Activated CD4-positive, CD25-positive, alpha-beta regulatory T cell treated with anti-CD3 and anti-CD28 coated beads, Interleukin-2, amount 50 U/mL, for 16 hours (primary cell): ENCODE data around the gene LHFPL2.

Source experiments
- DNase-seq: peaks from one replicate; pipeline ENCODE4 v3.0.0-alpha.2; 2020; ENCODE audit warnings: low read depth, low spot score

LHFPL2 gene

DNA sequence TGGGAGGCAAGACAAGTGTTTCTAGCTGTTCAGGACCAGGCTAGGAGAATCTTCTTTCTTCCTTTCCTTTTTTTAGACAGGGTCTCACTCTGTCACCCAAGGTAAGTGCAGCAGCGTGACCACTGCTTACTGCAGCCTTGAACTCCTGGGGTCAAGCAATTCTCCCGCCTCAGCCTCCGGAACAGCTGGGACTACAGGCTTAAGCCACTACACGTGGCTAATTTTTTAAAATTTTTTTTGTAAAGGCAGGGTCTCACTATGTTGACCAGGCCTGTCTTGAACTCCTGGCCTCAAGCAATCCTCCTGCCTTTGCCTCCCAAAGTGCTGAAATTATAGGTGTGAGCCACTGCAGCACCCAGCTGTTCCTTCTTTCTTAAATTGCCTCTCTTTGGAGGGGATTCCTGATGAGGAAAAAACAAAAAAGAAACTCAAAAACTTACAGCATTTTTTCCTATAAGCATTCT is 53.1 kb downstream of the LHFPL2 start:
- no peak for DNase-seq

DNA sequence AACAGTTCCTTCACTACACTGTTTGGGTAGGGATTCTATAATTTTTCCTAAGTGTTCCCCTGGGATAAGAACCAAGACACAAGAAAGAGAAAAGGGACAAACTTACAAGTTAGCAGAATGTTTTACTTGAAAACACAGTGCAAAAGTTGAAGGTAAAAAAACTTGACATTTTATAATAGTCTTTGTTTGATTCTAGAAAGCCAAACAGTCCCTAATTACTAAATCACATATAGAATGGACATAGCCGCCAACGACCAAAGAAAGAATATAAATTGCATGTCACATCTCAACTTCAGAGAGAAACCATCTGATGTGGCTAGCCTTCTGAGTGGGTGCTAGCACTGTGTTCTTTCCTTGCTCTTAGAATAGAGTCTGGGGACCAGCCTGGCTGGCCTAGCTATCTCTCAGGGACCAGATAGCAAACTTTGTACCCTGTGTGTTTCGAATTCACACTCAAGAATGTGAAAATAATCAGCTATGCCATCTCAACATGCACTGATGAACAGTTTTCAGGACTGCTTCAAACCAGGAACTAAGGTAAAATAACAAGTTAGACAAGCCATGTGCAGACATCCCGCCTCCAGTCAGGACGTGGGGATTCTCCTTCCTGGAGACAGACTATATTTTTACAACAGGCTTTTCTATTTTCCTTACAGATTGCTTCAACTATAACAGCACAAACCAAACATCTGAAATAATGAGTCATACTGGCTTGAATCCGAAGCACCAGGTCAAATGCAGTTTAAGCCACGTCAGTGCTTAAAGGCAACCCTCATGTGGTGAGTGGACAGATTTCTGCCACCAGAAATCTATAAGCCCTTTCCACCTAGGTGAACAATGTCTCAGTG is 53.7 kb downstream of the LHFPL2 start:
- no peak for DNase-seq

DNA sequence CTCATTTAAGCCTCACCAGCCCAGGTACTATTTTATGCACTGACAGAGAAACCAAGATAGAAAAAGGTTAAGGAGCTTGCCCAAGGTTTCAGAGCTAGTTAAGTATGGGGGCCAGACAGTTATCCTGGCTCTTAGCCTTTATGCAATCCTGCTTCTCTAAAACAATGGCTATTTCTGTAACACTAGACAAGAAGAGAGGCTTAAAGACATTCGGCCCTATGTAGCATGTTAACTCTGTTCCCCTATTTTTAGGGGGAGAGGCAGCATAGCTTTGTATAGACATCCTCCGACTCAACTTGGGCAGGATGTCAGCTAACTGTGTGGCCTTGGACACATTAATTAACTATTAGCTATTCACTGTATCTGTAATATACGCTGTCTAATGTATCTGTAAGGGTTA is 54.6 kb downstream of the LHFPL2 start:
- no peak for DNase-seq

DNA sequence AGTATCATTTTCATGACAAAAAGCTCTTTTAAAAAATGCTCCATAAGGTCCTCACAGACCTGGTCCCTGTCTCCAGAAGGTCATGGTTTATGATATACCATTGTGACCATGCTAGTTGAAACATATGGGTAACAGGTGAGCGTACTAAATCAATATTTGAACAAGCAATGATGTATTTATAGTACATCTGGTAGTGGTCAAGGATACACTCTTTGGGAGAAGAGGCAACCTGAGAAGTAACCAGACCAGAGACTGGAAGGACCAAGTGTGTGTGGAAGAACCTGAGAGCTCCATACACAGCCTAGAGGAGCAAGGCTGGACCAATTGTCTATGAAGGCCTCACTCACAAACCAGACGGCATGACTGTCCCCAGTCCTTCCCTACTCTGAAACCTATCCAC is 55.1 kb downstream of the LHFPL2 start:
- DNase-seq: no peak

DNA sequence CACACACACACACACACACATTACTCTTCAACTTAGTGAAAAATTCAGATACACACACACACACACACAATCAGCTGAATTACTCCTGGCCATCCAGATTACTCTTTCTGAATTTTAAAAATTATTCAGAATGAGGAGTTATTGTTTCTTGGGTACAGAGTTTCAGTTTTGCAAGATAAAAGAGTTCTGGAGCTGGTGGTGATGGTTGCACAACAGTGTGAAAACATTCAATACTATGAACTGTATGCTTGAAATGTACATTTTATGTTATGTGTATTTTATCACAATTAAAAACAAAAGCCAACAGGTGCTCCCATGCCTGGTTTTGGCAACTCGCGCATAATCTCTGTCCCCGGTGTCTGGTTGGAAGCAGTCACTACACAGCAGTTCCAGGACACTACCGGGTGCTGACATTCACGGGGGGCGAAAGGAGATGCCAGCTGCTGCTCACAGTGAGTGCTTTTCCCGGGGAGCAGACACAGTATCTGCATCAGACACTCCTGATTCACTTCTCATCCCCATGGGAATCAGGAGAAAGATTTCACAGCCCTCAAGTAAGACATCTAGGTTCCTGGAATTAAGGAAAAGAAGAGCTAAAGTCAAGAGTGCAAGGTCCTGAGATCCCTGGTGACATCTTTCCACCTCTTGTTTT is 55.7 kb downstream of the LHFPL2 start:
- no peak for DNase-seq

DNA sequence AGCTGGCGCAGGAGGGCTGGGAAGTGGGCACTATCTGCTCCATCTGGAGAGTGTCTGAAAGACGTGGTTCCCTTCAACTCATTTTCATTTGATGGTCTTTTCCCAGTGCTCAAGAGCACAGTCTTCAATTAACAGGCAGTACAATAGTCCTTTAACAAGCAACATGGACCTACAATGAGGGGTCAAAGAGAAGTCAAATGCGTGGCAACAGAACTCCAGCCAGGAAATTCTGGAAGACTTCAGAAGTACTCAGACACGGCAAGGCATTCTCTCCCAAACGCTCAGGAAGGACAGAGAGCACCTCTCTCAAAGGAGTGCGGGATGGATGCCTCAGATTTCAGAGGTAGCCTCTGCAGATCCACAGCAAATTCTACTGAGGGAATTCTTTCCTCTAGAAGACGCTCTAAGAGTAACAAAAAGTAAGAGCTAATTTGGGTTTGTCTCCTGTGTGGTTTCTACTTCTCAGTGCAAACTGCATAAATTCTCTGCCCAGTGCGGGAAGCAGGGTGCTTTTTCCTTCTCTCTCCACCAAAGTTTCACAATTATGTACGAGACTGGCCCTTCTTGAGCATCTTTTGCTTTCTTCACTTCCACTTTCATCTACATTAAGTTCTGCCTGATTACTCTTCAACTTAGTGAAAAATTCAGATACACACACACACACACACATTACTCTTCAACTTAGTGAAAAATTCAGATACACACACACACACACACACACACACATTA is 56.4 kb downstream of the LHFPL2 start:
- no peak for DNase-seq

DNA sequence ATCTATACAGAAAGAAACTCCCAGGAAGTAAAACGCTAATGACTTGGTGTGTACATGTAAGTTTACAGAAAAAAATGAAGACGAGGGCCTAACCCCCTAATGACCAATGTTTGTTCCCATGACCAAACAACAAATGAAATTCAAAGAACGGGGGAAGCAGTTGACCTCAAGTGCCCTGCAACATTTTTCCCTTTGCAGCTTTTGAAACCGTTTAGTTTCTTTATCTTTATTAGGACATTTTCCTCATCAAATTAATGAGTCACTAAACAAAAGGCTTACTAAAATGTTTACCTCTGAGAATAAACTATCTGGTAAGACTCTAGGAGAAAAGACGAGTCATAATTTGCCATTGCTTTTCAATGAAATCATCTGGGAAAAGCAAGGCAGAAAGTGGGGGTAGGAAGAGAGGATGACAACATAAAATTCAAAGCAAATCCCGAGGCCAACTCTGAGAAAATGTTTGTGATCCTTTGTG is 57.4 kb downstream of the LHFPL2 start:
- no peak for DNase-seq

DNA sequence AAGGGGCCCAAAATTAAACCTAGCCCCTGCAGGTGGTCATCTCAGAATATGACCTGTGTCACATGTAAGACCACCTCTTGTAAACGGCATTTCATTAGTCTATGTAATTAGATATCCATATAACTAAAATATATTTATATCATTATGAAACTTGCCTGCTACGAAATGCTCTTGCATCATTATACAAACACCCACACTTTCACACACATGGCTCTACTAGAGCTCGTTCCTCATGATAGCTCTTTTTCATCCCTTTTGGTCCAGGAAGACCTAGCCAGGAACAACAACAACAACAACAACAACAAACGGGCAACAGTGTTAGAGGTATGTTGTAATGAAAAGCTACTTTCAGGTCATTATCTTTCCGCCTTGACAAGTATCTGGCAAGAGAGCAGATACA is 58.6 kb downstream of the LHFPL2 start:
- no peak for DNase-seq

DNA sequence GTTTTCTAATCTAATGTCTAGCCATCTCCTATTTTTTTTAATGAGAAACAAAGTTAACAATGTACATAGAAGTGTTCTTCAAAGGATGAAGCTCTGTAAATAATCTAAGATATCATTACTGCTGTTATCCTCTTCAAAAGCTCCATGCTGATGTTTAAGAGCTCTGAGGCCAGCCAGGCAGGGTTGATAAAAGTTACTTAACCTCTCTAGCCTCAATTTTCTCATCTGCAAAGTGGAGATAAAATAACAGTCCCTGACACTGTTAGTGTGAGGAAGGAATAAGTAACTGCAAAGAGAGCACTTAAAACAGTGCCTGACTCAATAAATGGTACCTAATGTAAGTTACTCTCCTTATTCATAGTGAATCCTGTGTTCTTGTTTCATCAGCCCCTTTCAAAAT is 60.1 kb downstream of the LHFPL2 start:
- DNase-seq: no peak

DNA sequence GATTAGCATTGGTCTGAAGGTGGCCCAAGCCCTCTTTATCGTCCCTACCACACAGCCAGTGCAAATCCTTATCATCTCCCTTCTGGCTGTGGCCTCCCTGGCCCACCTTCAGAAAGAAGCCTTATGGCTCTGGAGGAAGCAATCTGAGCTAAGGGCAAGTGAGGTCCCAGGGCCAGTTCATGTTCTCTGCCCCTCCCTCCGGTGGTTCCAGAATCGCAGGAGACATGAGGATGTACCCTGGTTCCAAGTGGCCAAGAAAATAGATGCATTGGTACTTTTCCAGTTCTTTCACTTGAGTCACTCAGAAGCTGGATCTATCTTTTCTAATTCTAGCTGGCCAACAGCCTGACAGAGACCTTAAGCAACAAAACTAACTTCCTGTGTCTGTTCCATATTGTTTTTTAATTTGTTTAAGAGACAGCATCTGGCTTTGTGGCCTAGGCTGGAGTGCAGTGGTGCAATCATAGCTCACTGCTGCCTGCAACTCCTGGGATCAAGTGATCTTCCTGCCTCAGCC is 60.7 kb downstream of the LHFPL2 start:
- no peak for DNase-seq

DNA sequence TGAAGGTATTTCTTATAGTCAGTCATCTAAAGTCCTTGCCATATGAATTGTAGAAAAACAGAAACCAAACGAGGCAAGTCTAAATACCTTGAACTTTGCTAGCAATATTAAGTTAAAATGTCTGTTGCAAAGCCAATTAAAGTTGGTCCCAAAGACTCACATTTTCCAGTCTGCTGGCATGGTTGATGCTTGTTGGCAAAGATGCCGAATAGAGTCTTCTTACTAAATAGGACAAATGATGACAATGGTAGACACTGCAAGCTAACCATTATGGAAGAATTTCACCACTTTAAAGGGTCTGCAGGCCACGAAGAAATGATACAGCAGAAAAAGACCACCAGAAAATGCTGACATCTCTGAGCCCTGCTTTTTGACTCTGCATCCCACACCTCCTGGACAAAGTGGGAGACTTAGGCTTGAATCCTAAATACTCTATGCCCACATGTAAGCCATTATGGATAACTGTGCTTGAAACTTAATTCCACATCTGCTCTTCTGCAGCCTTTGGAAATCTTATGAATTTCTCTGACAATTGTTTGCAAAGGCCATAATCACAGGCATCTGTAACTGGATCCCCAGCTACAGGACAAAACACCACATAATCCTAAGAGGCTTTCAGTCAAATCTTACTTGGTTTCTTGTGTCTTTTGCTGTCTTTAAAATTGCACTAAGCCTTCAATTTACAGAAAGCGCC is 61.3 kb downstream of the LHFPL2 start:
- no peak for DNase-seq

DNA sequence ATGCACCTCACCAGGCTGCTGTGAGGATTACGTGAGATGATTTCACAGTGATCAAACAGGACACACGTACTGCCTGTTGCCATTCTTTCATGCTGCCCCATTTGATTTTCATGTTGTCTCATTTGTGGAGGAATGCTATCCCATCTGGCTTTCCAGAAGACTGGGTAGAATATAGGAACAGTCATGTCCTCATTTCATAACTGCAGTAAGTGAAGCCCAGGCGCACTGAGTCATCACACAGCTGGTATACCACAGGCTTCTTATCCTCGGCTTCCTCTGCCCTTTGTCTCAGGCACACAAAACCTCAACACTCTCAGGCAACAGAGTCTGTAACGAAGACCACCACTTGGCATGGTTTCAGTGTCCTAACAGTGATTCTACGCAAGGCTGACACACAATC is 62.3 kb downstream of the LHFPL2 start:
- DNase-seq: no peak

DNA sequence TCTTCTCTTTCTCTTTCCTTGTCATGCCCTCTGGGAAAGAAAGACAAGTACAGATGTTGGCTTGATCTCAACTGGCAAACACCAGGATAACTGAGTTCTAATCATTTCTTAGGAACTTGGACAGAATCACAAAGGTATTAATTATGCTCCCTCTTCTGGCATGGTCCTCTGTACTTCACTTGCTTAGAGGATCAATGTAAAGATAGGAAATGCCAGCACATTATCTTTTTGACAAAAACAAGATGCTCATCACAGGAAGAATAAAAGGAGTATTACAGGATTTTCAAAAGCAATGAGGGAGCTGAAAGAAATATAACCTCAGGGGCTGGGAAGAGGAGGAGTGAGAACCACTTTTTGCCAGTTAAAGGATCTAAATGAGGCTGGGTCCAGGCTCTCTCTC is 70.6 kb downstream of the LHFPL2 start:
- DNase-seq: no peak

DNA sequence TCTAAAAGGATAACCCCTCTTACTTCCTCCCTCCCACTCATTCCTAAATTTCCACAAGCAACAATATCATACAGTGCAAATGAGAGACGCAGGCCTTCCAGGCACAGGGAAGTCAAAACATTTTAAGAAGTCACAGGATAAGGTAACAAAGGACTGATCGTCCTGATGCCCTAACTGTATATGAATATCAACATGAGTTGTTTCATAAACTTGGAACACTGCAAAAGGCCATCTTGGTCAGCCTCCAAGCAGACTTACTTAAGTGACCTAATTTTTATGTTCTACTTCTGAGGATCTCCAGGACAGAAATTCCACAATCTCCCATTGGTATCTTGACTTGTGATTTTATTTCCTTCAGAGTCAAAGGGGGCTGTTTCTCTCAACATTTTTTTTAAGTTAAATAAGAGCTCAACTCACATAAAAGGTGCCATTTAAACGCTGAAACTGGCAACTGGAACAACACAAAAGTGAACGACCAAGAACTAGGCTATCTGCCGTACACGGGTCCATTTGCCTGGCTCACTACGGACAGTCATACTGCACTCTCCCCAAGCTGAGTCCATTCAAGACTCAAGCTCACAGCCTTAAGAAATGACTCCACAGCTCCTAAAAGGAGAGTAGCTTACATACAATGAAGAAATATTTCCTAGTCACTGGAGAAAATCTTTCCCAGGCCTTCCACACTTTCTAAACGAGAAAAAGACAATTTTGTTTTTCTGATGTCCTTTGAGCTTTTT is 71.3 kb downstream of the LHFPL2 start:
- no peak for DNase-seq

DNA sequence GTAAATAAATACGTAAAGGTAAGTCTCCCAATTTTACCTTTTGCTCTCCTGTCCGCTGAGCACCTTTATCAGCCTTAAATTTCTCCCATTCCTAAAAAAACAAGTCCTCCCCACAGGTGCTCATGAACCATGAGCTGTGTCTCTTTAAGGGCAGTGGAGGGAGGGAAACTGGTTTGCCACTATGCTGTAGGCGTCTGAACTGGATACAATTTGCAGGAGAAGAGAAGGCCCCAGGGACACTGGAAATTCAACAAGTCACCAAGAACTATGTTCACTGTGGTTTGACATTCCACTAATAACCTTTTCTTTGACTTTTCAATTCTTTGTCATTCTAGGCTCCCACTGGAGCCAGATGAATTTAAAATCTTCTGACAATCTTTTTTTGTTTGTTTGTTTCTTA is 72.2 kb downstream of the LHFPL2 start:
- DNase-seq: no peak

DNA sequence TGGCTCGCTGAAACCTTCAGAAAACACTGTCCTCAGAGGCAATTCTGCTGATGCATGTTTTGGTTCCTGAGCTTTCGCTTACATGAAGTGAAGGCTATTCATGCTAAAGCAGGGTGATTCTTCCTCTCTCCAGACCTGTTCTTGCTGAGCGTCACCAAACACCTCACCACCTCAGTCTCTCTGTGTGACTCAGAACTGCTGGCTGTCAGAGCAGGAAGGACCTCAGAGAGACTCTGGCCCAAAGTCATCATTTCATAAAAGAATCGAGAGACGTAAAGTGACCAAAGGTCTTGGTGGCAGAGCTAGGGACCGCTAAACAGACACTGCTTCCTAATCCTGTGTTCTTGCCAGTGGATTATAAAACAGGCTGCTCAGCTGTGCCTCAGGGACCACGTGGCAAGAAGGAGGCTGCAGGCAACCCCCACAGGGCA is 73.8 kb downstream of the LHFPL2 start:
- no peak for DNase-seq

DNA sequence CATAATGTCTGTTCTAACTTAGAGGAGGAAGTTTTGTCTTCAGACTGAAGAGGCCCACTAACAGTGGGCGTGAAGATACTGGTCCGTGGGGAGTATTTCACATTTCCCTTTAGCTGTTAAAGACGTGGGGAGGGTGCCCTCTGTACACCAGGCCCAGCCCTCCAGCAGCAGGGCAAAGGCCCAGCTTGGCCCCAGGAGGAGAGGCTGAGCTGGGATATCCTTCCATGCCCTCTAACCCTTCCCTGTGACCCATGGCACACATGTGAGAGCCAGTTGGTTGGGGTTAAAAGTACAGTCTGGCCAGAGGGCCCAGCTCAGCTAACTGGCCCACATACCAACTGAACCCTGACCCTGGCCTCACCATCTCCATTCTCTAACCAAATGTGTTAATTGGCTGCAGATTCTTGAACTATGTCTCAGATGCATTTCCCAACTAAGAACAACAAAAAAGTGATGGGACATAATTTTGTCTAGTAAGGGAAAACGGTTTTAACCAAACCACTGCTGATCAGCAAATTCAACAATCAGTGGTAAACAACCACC is 74.4 kb downstream of the LHFPL2 start:
- no peak for DNase-seq

DNA sequence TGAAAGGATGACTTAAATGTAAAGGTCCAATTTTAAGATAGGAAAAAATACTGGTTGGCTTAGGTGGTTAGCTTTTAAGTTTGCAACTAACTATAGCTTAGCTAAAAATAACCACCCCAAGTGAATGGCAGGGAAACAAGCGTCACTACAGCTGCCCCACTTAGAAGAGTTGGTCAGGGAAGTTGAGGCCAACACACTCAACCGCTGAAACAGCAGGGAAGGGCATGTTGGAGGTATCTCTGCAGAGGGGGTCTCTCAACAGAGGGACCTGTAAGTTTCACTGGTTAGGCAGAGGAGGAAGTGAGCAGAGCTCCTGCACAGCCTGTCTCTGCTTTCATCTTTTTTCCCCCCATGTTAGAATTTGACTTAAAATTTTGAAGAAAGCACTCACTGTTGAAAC is 75.3 kb downstream of the LHFPL2 start:
- no peak for DNase-seq

DNA sequence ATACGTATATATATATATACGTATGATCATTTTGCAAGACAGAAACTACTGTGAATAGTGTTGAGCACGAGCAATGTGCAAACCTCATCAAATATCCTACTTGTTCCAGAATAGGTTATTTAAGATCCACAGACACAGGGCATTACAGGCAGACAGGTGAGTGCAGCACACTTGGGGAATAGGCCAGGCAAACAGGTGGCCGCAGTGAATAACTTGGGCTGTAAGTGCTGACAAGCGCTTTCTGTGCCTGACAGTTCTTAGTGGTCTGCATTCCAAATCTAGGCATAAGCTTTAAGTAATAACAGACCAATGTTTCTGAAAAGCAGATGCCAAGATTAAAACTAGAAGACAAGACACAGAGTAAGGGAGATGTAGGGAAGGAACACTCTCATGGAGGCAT is 77.9 kb downstream of the LHFPL2 start:
- no peak for DNase-seq

DNA sequence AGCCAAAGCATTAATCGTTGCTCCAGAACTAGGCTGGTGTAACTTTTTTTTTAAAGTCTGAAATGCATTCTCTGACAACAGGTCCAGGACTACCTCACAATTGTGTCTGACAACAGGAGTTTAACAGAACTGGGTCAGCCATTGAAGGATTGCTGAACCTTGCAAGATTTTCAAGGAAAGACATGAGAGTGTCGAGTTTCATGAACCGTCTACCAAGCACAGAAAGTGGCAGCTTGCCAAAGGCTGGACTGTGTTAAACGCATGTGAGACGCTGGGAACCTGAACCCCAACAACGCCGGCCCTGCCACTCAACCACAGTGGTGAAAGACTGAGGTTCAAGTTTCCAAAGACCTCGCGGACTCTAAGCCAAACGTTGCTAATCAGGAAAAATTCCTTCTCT is 79.1 kb downstream of the LHFPL2 start:
- DNase-seq: no peak

DNA sequence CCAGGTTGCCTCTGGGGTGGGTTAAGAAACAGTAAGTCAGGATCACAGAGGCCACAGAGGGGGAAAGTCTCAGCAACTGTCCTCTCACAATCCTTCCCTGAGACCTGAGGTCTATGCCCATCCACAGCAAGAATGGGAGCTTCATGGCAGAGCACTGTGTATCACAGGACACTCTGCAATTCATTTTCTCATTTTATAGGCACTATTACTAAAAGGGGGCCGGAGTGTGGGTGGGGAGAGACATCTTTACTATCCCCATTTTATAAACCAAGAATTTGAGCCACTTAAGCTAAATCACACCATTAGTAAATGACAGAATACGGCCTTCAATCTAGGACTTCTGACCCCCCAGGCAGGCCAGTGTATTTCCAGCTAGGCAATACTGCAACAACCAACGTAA is 79.9 kb downstream of the LHFPL2 start:
- no peak for DNase-seq
